Measurements from ENCODE around the gene CALML6.

Gene CALML6

GRCh38 chr1:1915911-1916840 is 1.1 kb downstream of the CALML6 start:
- H3K4me3 Mint-ChIP-seq, result no peak overlapping the region
- H3K27ac Mint-ChIP-seq, result no peak overlapping the region
- H3K36me3 Mint-ChIP-seq, result no peaks in the 10 kb centered on the region
- peaks cover 2% of the 10 kb centered on the region for H3K4me1 Mint-ChIP-seq (ENCODE audit: low read depth)
- H3K27me3 Mint-ChIP-seq, result no peaks in the 10 kb centered on the region
- no peaks in the 10 kb centered on the region for H3K9me3 Mint-ChIP-seq (ENCODE audit: low read depth)

GRCh38 chr1:1916851-1917251 is 1.8 kb downstream of the CALML6 start:
- no peak overlapping the region for H3K27ac Mint-ChIP-seq
- peaks cover 2% of the 10 kb centered on the region for H3K4me1 Mint-ChIP-seq (ENCODE audit: low read depth)
- H3K36me3 Mint-ChIP-seq, result no peaks in the 10 kb centered on the region
- no peaks in the 10 kb centered on the region for H3K27me3 Mint-ChIP-seq
- H3K4me3 Mint-ChIP-seq, result no peak overlapping the region
- H3K9me3 Mint-ChIP-seq (ENCODE audit: low read depth), result no peaks in the 10 kb centered on the region

- Mint-ChIP-seq H3K4me3 (peak overlapping the region; percentile 42), H3K9me3 (ENCODE audit: low read depth) (no peaks in the 10 kb centered on the region), H3K36me3 (no peaks in the 10 kb centered on the region), H3K4me1 (ENCODE audit: low read depth) (peaks cover 2% of the 10 kb centered on the region), H3K27ac (no peak overlapping the region), H3K27me3 (no peaks in the 10 kb centered on the region)
Measured at GRCh38 chr1:1917304-1917976, 2.4 kb downstream of the CALML6 start.

GRCh38 chr1:1917995-1918900 is 3.2 kb downstream of the CALML6 start:
- H3K27me3 Mint-ChIP-seq, result no peaks in the 10 kb centered on the region
- peaks cover 2% of the 10 kb centered on the region for H3K4me1 Mint-ChIP-seq (ENCODE audit: low read depth)
- H3K36me3 Mint-ChIP-seq, result no peaks in the 10 kb centered on the region
- H3K27ac Mint-ChIP-seq, result no peak overlapping the region
- no peaks in the 10 kb centered on the region for H3K9me3 Mint-ChIP-seq (ENCODE audit: low read depth)
- H3K4me3 Mint-ChIP-seq, result peak overlapping the region; percentile 61

- Mint-ChIP-seq H3K27me3 (no peaks in the 10 kb centered on the region), H3K9me3 (ENCODE audit: low read depth) (no peaks in the 10 kb centered on the region), H3K27ac (no peak within 1 kb of the TSS)
Measured at GRCh38 chr1:1918901-1919303, 3.8 kb downstream of the CALML6 start, which contains the start of gene TMEM52. TMEM52 (minus strand) TSS chr1:1919279; CDS start chr1:1919265, 14 bp downstream.

GRCh38 chr1:1919304-1920056 is 4.4 kb downstream of the CALML6 start:
- H3K4me3 Mint-ChIP-seq, result peak overlapping the region; percentile 61
- H3K4me1 Mint-ChIP-seq (ENCODE audit: low read depth), result peaks cover 2% of the 10 kb centered on the region
- no peaks in the 10 kb centered on the region for H3K9me3 Mint-ChIP-seq (ENCODE audit: low read depth)
- no peak overlapping the region for H3K27ac Mint-ChIP-seq
- H3K36me3 Mint-ChIP-seq, result no peaks in the 10 kb centered on the region
- H3K27me3 Mint-ChIP-seq, result no peaks in the 10 kb centered on the region

More at GRCh38 chr1:1918901-1919303, 3.8 kb downstream of the CALML6 start, which contains the start of gene TMEM52:
- Mint-ChIP-seq H3K36me3 (no peaks in the 10 kb centered on the region), H3K4me1 (ENCODE audit: low read depth) (peaks cover 2% of the 10 kb centered on the region), H3K4me3 (peak within 1 kb of the TSS; percentile 61)

GRCh38 chr1:1920057-1920607 is 5.1 kb downstream of the CALML6 start:
- Mint-ChIP-seq H3K27me3 (no peaks in the 10 kb centered on the region), H3K4me1 (ENCODE audit: low read depth) (peaks cover 2% of the 10 kb centered on the region), H3K4me3 (no peak overlapping the region), H3K9me3 (ENCODE audit: low read depth) (no peaks in the 10 kb centered on the region), H3K27ac (no peak overlapping the region), H3K36me3 (no peaks in the 10 kb centered on the region)

GRCh38 chr1:1920608-1921458 is 5.8 kb downstream of the CALML6 start:
- no peaks in the 10 kb centered on the region for H3K9me3 Mint-ChIP-seq (ENCODE audit: low read depth)
- H3K4me3 Mint-ChIP-seq, result no peak overlapping the region
- H3K36me3 Mint-ChIP-seq, result no peaks in the 10 kb centered on the region
- peaks cover 2% of the 10 kb centered on the region for H3K4me1 Mint-ChIP-seq (ENCODE audit: low read depth)
- no peaks in the 10 kb centered on the region for H3K27me3 Mint-ChIP-seq
- H3K27ac Mint-ChIP-seq, result no peak overlapping the region

GRCh38 chr1:1921459-1921862 is 6.4 kb downstream of the CALML6 start:
- Mint-ChIP-seq H3K4me3 (no peak overlapping the region), H3K27me3 (no peaks in the 10 kb centered on the region), H3K9me3 (ENCODE audit: low read depth) (no peaks in the 10 kb centered on the region), H3K27ac (no peak overlapping the region), H3K36me3 (no peaks in the 10 kb centered on the region), H3K4me1 (ENCODE audit: low read depth) (peaks cover 2% of the 10 kb centered on the region)

- H3K27ac Mint-ChIP-seq, result no peak overlapping the region
- H3K4me1 Mint-ChIP-seq (ENCODE audit: low read depth), result peaks cover 2% of the 10 kb centered on the region
- H3K36me3 Mint-ChIP-seq, result no peaks in the 10 kb centered on the region
- H3K4me3 Mint-ChIP-seq, result no peak overlapping the region
- no peaks in the 10 kb centered on the region for H3K27me3 Mint-ChIP-seq
- no peaks in the 10 kb centered on the region for H3K9me3 Mint-ChIP-seq (ENCODE audit: low read depth)
Measured at GRCh38 chr1:1921901-1922701, 7.0 kb downstream of the CALML6 start.

GRCh38 chr1:1922702-1922955 is 7.6 kb downstream of the CALML6 start:
- Mint-ChIP-seq H3K4me1 (ENCODE audit: low read depth) (no peaks in the 10 kb centered on the region), H3K27ac (no peak overlapping the region), H3K27me3 (no peaks in the 10 kb centered on the region), H3K9me3 (ENCODE audit: low read depth) (no peaks in the 10 kb centered on the region), H3K36me3 (no peaks in the 10 kb centered on the region), H3K4me3 (no peak overlapping the region)

- no peak overlapping the region for H3K4me3 Mint-ChIP-seq
- no peaks in the 10 kb centered on the region for H3K36me3 Mint-ChIP-seq
- H3K9me3 Mint-ChIP-seq (ENCODE audit: low read depth), result no peaks in the 10 kb centered on the region
- H3K4me1 Mint-ChIP-seq (ENCODE audit: low read depth), result no peaks in the 10 kb centered on the region
- no peak overlapping the region for H3K27ac Mint-ChIP-seq
- H3K27me3 Mint-ChIP-seq, result no peaks in the 10 kb centered on the region
Measured at GRCh38 chr1:1922956-1923833, 8.1 kb downstream of the CALML6 start.
